Measurements from ENCODE around the gene FA2H.

Gene FA2H

DNA sequence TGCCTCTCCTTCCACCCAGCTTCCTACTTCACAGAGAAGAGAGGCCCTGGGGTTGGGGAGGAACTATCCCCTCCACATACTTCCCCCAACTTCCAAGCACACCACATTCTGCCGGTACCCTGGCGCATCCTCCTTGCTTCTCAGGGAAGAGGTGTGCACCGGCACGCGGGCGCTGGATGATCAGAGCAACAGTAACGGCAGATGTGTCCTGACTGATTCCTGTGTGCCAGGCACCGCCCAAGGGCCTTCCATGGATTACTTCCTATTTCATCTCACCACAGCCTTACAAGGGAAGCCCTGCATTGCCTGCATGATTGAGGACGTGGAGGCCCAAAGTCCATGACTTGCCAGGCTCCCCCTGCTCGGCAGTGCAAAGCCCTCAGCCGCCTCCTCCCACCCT is 52.9 kb downstream of the FA2H start:
- FAIRE-seq: no peak

GRCh38 chr16:74720579-74720978 is 54.0 kb downstream of the FA2H start:
- no peak for FAIRE-seq

- no peak for FAIRE-seq
Measured at GRCh38 chr16:74718741-74719610, 55.6 kb downstream of the FA2H start.

GRCh38 chr16:74718140-74718539 is 56.5 kb downstream of the FA2H start:
- no peak for FAIRE-seq

- FAIRE-seq: no peak
Measured at GRCh38 chr16:74717367-74717766, 57.3 kb downstream of the FA2H start.

DNA sequence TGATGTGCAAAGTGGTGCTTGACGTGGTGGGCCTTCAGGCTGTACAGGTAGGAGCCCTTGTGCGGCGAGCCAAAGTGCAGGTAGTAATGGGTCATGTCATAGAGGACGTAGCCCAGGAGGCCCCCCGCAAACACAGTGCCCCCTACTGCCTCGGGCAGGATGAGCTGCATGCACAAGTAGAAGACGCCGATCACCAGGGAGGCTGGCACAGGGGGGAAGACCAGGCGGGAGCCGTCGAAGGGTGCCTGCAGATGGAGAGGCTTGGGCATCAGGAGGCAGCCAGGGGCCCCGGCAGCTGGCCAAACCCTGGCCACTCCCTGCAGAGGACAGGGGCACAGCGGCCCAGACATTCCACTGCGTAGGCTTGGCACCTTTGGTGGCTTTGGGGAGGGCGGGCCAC is 58.3 kb downstream of the FA2H start:
- FAIRE-seq: no peak

DNA sequence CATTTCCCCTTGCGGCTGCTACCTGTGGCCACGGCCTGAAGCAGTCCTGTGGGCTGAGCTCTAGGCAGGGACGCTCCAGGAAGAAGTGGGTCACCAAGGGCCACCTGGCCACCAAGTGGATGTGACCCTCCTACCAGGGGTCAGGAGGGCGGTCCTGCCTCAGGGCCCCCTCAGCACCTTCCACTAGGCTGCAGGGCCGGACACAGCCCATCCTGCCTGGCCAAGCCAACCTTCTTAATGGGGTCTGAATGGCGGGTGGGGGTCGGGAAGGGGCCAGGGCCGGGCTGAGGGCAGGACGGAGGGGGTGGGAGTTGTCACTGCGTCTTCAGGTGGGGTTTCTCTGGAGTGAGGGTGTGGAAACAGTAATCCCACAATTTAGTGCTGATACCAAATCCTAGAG is 60.7 kb downstream of the FA2H start:
- no peak for FAIRE-seq

DNA sequence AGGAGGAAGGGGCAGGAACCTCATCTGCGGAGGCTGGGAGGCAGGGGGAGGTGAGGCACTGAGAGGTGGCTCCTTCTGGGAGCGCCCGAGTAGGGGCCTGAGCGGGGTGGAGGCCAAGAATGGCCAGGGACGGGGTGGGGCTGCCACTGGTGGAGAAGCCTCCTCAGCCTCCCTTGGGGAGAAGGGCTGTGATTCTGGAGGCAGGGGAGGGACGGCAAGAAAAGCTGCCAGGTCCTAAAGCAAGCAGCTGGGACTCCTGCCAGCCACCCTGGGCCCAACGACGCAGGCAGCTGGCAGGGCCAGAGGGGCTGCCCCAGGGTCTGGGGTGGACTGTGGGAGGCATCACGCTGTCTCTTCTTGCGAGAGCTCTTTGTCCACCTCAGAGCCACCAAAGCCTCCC is 61.3 kb downstream of the FA2H start:
- FAIRE-seq: no peak

GRCh38 chr16:74711938-74712337 is 62.7 kb downstream of the FA2H start:
- no peak for FAIRE-seq

DNA sequence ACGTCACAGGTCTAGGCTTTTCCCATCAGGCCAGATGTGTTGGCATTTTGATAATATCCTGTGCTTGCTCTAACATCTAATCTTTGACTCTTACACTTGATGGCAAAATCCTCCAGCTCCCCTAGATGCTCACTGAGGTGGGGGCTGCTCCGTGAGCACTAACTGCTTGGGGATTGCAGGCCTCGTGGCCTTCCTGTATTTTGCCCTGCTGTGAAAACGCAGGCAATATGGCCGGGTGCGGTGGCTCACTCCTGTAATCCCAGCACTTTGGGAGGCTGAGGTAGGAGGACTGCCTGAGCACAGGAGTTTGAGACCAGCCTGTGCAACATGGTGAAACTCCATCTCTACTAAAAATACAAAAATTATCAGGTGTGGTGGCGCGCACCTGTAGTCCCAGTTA is 64.2 kb downstream of the FA2H start:
- FAIRE-seq: no peak

DNA sequence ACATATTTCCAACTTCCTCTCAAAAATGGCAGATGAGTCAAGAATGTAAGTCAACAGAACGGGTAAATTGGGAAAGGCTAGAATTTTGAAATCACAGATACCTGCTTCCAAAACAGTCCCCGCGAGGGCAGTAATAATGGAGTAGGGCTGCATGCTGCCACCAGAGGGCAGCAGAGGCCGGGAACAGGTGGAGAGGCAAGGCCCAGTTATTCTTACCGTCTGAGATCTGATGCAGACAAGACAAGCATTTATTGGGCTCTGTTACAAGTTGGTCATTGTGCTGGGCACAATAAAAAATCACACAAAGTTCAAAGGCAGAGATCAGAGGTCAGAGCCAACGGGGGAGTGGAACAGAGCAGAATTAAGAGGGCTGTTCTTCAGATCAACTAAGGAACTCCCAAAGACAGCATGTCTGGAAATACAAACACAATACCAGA is 65.2 kb downstream of the FA2H start:
- peak; percentile 38 for FAIRE-seq

DNA sequence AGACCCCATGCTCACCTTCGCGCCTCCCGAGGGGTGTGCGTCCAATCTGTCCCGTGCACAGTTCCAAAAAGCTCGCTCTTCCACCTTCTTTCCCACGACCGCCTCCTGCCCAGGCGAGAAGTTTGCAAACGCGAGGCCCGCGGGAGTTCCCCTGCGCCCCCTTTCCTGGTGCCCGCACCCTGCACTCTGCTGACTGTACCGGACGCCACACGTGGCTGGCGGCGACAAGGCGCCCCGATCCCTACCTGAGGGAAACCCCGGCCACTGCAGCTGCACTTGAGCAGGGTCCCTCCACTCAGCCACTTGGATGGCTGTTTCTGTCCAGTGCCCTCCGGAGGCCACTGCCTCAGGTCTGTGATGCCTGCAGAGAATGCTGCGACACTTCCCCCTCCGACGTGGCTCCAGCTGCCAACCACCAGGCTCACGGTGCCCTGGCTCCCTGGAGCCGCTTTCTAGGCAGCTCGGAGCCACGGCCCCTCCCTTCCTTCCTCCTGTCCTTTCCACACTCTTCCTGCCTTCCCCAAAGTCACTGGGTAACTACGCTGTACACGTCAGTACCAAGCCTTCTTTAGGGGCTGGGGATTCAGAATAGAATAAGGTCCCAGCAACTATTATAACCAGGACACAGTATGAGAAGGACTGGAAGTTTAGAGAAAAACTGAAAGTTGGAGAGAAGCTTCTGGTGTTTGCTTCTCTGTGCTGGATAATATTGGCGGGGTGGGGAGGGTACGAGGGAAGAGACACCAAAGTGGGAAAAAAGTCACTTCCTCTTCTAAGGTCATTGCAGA is 74.0 kb downstream of the FA2H start, which contains the start of gene MLKL:
Gene MLKL (minus strand): TSS at position 425 of the 788 bp plus-strand sequence. CDS start 5,105 bp downstream, outside the sequence.
- FAIRE-seq: no peak

- FAIRE-seq: no peak
Measured at GRCh38 chr16:74700116-74700437, 74.5 kb downstream of the FA2H start.

DNA sequence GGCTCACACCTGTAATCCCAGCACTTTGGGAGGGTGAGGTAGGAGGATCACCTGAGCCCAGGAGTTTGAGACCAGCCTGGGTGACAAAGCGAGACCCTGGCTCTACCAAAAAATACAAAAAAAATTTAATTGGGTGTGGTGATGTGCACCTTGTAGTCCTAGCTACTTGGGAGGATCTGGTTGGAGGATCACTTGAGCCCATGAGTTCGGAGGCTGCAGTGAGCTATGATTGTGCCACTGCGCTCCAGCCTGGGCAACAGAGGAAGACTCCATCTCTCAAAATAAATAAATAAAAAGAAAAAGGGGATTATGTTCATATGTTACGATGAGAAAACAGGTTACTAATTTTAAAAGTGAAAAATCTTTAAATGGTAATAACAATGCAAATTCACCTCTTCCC is 75.0 kb downstream of the FA2H start:
- no peak for FAIRE-seq

- no peak for FAIRE-seq
Measured at GRCh38 chr16:74698222-74698621, 76.4 kb downstream of the FA2H start.

- peak; percentile 71 for FAIRE-seq
Measured at GRCh38 chr16:74695450-74696422, 78.9 kb downstream of the FA2H start.

GRCh38 chr16:74691093-74691855 is 83.3 kb downstream of the FA2H start:
- FAIRE-seq: no peak

GRCh38 chr16:74682556-74682955 is 92.1 kb downstream of the FA2H start:
- FAIRE-seq: no peak

GRCh38 chr16:74680681-74681080 is 93.9 kb downstream of the FA2H start:
- FAIRE-seq: no peak

GRCh38 chr16:74679983-74680382 is 94.6 kb downstream of the FA2H start:
- FAIRE-seq: no peak

DNA sequence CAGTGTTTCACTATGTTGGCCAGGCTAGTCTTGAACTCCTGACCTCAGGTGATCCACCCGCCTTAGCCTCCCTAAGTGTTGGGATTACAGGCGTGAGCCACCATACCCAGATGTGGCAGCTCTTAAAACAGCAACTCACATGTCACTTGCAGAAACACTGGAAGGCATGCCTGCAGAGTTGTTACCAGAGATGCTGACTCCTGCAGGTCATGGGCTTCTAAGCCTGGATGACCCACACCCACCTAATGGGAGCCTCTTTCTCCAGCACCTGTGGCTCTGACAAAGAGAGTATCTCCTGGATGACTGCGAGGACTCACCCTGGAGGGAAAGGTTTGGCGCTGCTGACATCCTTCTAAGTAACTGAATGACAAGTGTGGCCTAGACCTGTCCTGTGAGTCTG is 96.8 kb downstream of the FA2H start:
- no peak for FAIRE-seq

GRCh38 chr16:74673876-74674275 is 100.7 kb downstream of the FA2H start:
- FAIRE-seq: no peak
